H9 (cell line): ENCODE data around the gene MUC4. TPM values are rescaled to one million over a fixed set of nuclear protein-coding genes. Genes with fewer than 3 reads are reported as not detected.
"Not testable (repeated sequence)": the region's sequence is repeated elsewhere in the genome, so short reads cannot be mapped to it uniquely, and the experiment has no call there.

Experiments
- DNase-seq: peaks from one replicate; pipeline ENCODE4 v3.0.0-alpha.2; 2017
- H2AFZ ChIP-seq: one replicate; pipeline ENCODE4 v1.6.1; 2013; ENCODE audit warnings: mild to moderate bottlenecking, low read length, control low read depth, moderate library complexity
- H2AK5ac ChIP-seq: 2 replicates; pipeline ENCODE4 v1.6.1; 2013; ENCODE audit warnings: low read length, control low read depth, mixed read lengths; ENCODE audit not compliant: insufficient read length
- H2BK120ac ChIP-seq: one replicate; pipeline ENCODE4 v1.6.1; 2013; ENCODE audit warnings: low read depth, mild to moderate bottlenecking, low read length, control low read depth, inconsistent platforms; ENCODE audit not compliant: poor library complexity, severe bottlenecking
- H2BK12ac ChIP-seq: 2 replicates; pipeline ENCODE4 v1.6.1; 2013; ENCODE audit warnings: low read length, control low read depth, mixed read lengths, low read depth; ENCODE audit not compliant: insufficient read length
- H2BK15ac ChIP-seq: 2 replicates; pipeline ENCODE4 v1.6.1; 2013; ENCODE audit warnings: low read depth, low read length, control low read depth
- H2BK20ac ChIP-seq: one replicate; pipeline ENCODE4 v1.6.1; 2013; ENCODE audit warnings: low read depth, mild to moderate bottlenecking, low read length, control low read depth, inconsistent platforms; ENCODE audit not compliant: poor library complexity, severe bottlenecking
- H2BK5ac ChIP-seq: 2 replicates; pipeline ENCODE4 v1.6.1; 2013; ENCODE audit warnings: low read length, control low read depth, mixed read lengths; ENCODE audit not compliant: insufficient read length
- H3K14ac ChIP-seq: 2 replicates; pipeline ENCODE4 v1.6.1; 2013; ENCODE audit warnings: low read length, control low read depth; ENCODE audit not compliant: insufficient read depth
- H3K18ac ChIP-seq: 2 replicates; pipeline ENCODE4 v1.6.1; 2013; ENCODE audit warnings: low read depth, mild to moderate bottlenecking, mixed read lengths, low read length, control low read depth; ENCODE audit not compliant: insufficient read length
- H3K23ac ChIP-seq: 2 replicates; pipeline ENCODE4 v1.6.1; 2013; ENCODE audit warnings: low read length, control low read depth, mixed read lengths, low read depth; ENCODE audit not compliant: insufficient read length
- H3K23me2 ChIP-seq: 2 replicates; pipeline ENCODE4 v1.6.1; 2013; ENCODE audit warnings: low read depth, mild to moderate bottlenecking, mixed read lengths, low read length, control low read depth; ENCODE audit not compliant: insufficient read length, poor library complexity, severe bottlenecking
- H3K27ac ChIP-seq: 2 replicates; pipeline ENCODE4 v1.5.1; 2013; ENCODE audit warnings: low read length, control low read depth, mixed read lengths, low read depth; ENCODE audit not compliant: insufficient read length
- H3K27me3 ChIP-seq: 2 replicates; pipeline ENCODE4 v1.6.1; 2013; ENCODE audit warnings: low read length, control low read depth, inconsistent platforms; ENCODE audit not compliant: insufficient read depth
- H3K4ac ChIP-seq: 2 replicates; pipeline ENCODE4 v1.6.1; 2013; ENCODE audit warnings: low read depth, mild to moderate bottlenecking, control low read depth, inconsistent platforms, low read length, moderate library complexity
- H3K4me1 ChIP-seq: 2 replicates; pipeline ENCODE4 v1.6.1; 2013; ENCODE audit warnings: low read length, control low read depth, inconsistent platforms; ENCODE audit not compliant: insufficient read depth
- H3K4me2 ChIP-seq: 2 replicates; pipeline ENCODE4 v1.6.1; 2013; ENCODE audit warnings: low read length, control low read depth, mixed read lengths; ENCODE audit not compliant: insufficient read length, insufficient read depth
- H3K56ac ChIP-seq: 2 replicates; pipeline ENCODE4 v1.6.1; 2013; ENCODE audit warnings: low read depth, mild to moderate bottlenecking, mixed read lengths, low read length, control low read depth; ENCODE audit not compliant: insufficient read length
- H3K79me1 ChIP-seq: 2 replicates; pipeline ENCODE4 v1.6.1; 2013; ENCODE audit warnings: low read depth, mild to moderate bottlenecking, moderate library complexity, low read length, control low read depth, inconsistent platforms; ENCODE audit not compliant: insufficient read depth, poor library complexity, severe bottlenecking
- H3K79me2 ChIP-seq: 2 replicates; pipeline ENCODE4 v1.6.1; 2013; ENCODE audit warnings: low read length, control low read depth, inconsistent platforms; ENCODE audit not compliant: insufficient read depth
- H3K9ac ChIP-seq: 2 replicates; pipeline ENCODE4 v1.6.1; 2013; ENCODE audit warnings: low read length, control low read depth, mixed read lengths; ENCODE audit not compliant: insufficient read length; ENCODE audit errors: extremely low read depth
- H3K9me3 ChIP-seq: one replicate; pipeline ENCODE4 v1.6.1; 2013; ENCODE audit warnings: low read depth, low read length, inconsistent platforms; ENCODE audit not compliant: control insufficient read depth
- H3T11ph ChIP-seq: one replicate; pipeline ENCODE4 v1.6.1; 2013; ENCODE audit warnings: mild to moderate bottlenecking, low read length, control low read depth, inconsistent platforms
- H4K20me1 ChIP-seq: one replicate; pipeline ENCODE4 v1.6.1; 2013; ENCODE audit not compliant: control insufficient read depth, insufficient read length, insufficient read depth
- H4K5ac ChIP-seq: 2 replicates; pipeline ENCODE4 v1.6.1; 2013; ENCODE audit warnings: low read depth, mild to moderate bottlenecking, mixed read lengths, low read length, control low read depth; ENCODE audit not compliant: insufficient read length
- H4K8ac ChIP-seq: replicated peaks from 2 replicates; pipeline ENCODE4 v1.6.1; 2013; ENCODE audit warnings: low read length, control low read depth, mixed read lengths, low read depth; ENCODE audit not compliant: insufficient read length
- H4K91ac ChIP-seq: 2 replicates; pipeline ENCODE4 v1.6.1; 2013; ENCODE audit warnings: low read depth, mild to moderate bottlenecking, moderate library complexity, mixed read lengths, low read length, control low read depth; ENCODE audit not compliant: insufficient read length
- H3K27ac Mint-ChIP-seq, 3 experiments: 2 replicates in 2 of 3; 3 replicates in 1 of 3; pipeline ENCODE4 v1.8.0; 2020 to 2021; ENCODE audit warnings: mixed read lengths in 3 of 3, mild to moderate bottlenecking in 1 of 3, moderate library complexity in 1 of 3
- H3K27me3 Mint-ChIP-seq: 2 replicates; pipeline ENCODE4 v1.8.0; 2021; ENCODE audit warnings: low read depth, mild to moderate bottlenecking, moderate library complexity, mixed read lengths
- H3K36me3 Mint-ChIP-seq, 3 experiments: 2 replicates in 2 of 3; 3 replicates in 1 of 3; pipeline ENCODE4 v1.8.0; 2020 to 2021; ENCODE audit warnings: low read depth in 3 of 3, mixed read lengths in 3 of 3; ENCODE audit not compliant: insufficient read depth in 1 of 3
- H3K4me1 Mint-ChIP-seq, 2 experiments: 2 replicates each; pipeline ENCODE4 v1.8.0; 2020; ENCODE audit warnings: mixed read lengths in 2 of 2
- H3K4me3 Mint-ChIP-seq, 2 experiments: 2 replicates in 1 of 2; 3 replicates in 1 of 2; pipeline ENCODE4 v1.8.0; 2020 to 2021; ENCODE audit warnings: mild to moderate bottlenecking in 2 of 2, mixed read lengths in 2 of 2, moderate library complexity in 1 of 2
- H3K9me3 Mint-ChIP-seq, 2 experiments: 2 replicates in 1 of 2; 3 replicates in 1 of 2; pipeline ENCODE4 v1.8.0; 2020; ENCODE audit warnings: mild to moderate bottlenecking in 2 of 2, mixed read lengths in 2 of 2, moderate library complexity in 1 of 2
- CTCF ChIP-seq: fragments of 200-600 bp; sonication (generic); conservative IDR thresholded peaks from 3 replicates; pipeline ENCODE4 v1.8.0; 2021; ENCODE audit warnings: antibody characterized with exemption, mild to moderate bottlenecking
- WGBS: extraction: QIAGEN DNeasy Blood & Tissue Kit; methylation state at CpG from one replicate; pipeline ENCODE4 v1.1.7; 2013; ENCODE audit warnings: missing lambda C conversion rate, low lambda C conversion rate, mixed read lengths; ENCODE audit not compliant: insufficient read length; ENCODE audit errors: extremely low coverage; 5-methylcytosine and 5-hydroxymethylcytosine counted together
- total RNA-seq: library from RNA; stranded (reverse); gene quantifications from 2 replicates; pipeline ENCODE4 v1.2.1, GENCODE V29; 2021

MUC4 gene
- total RNA-seq, 1 experiment from 2014 or later, result 1.2 TPM

GRCh38 chr3:195825191-195825588 lies 13.5 kb upstream of the MUC4 start:
- Histone ChIP-seq H2BK20ac (no peak overlapping the region), H3K79me1 (no peaks in the 10 kb centered on the region), H3K27me3 (no peaks in the 10 kb centered on the region), H3K4me1 (no peaks in the 10 kb centered on the region; the same call in 1 of the 2 replicates), H3K27ac (no peak overlapping the region), H4K5ac (no peak overlapping the region), H2BK120ac (no peak overlapping the region), H4K8ac (no peak overlapping the region), H4K91ac (no peak overlapping the region), H3K9me3 (no peaks in the 10 kb centered on the region), H3T11ph (no peak overlapping the region), H2AFZ (no peak overlapping the region), H3K79me2 (no peaks in the 10 kb centered on the region), H4K20me1 (no peaks in the 10 kb centered on the region), H3K4me2 (no peak overlapping the region), H2BK5ac (no peak overlapping the region), H2AK5ac (no peak overlapping the region), H3K23ac (no peak overlapping the region), H3K56ac (no peak overlapping the region), H2BK15ac (no peak overlapping the region), H3K9ac (no peak overlapping the region), H3K18ac (no peak overlapping the region), H3K23me2 (no peaks in the 10 kb centered on the region), H3K14ac (peak overlapping the region; percentile 49; the same call in 1 of the 2 replicates), H2BK12ac (no peak overlapping the region), H3K4ac (no peak overlapping the region)
- Mint-ChIP-seq H3K4me3 (no peak overlapping the region), H3K27me3 (peaks cover 2% of the 10 kb centered on the region; the same call in 1 of the 2 replicates), H3K36me3 (no peaks in the 10 kb centered on the region), H3K27ac (no peak overlapping the region), H3K9me3 (no peaks in the 10 kb centered on the region), H3K4me1 (peaks cover 7 to 8% of the 10 kb centered on the region in 2 experiments; a peak in 3 of 4 replicates)
- DNase-seq, result no peak
- no peak for TF ChIP-seq CTCF
- WGBS, result no CpG with 5 or more reads among the region's 15 CpGs

GRCh38 chr3:195824425-195825190 lies 12.9 kb upstream of the MUC4 start:
- peak overlapping the region in 1 of 3 experiments; percentile 43; a peak in 1 of 7 replicates for H3K27ac Mint-ChIP-seq
- not testable (repeated sequence) for H3K27ac ChIP-seq, H2BK15ac ChIP-seq, H3K9me3 Mint-ChIP-seq, H3K79me2 ChIP-seq, H3K79me1 ChIP-seq, H2BK5ac ChIP-seq, H3K4me1 Mint-ChIP-seq, H4K5ac ChIP-seq, H4K20me1 ChIP-seq, H3T11ph ChIP-seq, H2BK20ac ChIP-seq, H3K27me3 Mint-ChIP-seq, H3K27me3 ChIP-seq, H3K4me1 ChIP-seq, H3K56ac ChIP-seq, H3K23ac ChIP-seq, H3K23me2 ChIP-seq, H3K14ac ChIP-seq, DNase-seq, H3K4ac ChIP-seq, H3K9ac ChIP-seq, H3K9me3 ChIP-seq, H2AK5ac ChIP-seq, H3K4me3 Mint-ChIP-seq, H4K8ac ChIP-seq, H3K4me2 ChIP-seq, H4K91ac ChIP-seq, H2AFZ ChIP-seq, H3K36me3 Mint-ChIP-seq, H2BK120ac ChIP-seq, H3K18ac ChIP-seq, H2BK12ac ChIP-seq
- WGBS, result no CpG with 5 or more reads among the region's 13 CpGs
